CD4-positive, alpha-beta T cell treated with Interleukin-6 for 4 hours (primary cell): ENCODE results near the gene BCAS3.

Source experiments
- DNase-seq: peaks from one replicate; pipeline ENCODE4 v3.0.0-alpha.2; 2020; ENCODE audit warnings: mixed read lengths

Gene BCAS3

DNA sequence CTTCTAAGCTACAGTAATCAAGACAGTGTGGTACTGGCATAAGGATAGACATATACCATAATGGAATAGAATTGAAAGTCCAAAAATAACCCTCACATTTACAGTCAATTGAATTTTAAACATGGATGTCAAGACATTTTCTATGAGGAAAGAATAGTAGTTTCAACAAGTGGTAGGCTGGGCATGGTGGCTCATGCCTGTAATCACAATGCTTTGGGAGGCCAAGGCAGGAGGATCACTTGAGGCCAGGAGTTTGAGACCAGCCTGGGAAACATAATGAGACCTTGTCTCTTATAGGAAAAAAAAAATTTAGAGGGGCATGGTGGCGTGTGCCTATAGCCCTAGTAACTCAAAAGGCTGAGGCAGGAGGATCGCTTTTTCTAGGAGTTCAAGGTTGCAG is 599.2 kb downstream of the BCAS3 start:
- no peak for DNase-seq

DNA sequence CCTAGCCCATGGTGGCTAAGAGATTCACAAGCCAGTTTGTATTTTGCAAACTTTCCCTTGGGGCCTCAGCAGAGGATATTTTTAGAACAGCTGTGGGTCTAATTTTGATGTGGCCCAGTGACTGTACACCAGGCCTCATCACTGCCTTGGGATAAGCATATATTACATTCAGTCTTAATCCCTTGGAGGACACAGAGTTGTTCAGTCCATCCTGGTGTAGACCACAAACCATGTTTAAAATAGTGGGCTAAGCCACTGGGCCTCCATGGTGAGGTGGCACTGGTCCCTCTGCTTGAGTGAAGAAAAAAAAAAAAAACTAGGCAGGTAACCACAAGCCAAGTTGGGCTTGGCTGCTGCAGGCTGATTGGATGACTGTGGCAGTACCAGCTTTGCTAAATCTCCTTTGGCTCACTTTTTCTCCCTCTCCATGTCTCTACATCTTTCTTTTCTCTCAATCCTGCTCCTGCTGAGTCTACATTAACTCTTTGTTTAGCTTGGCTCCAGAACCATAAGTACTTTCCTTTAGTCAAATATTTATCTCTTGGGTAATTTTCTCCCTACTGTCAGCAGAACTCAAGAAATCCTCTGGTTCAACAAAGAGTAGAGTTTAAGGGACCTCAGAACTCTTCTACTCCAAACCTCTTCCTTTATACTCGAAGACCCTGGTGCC is 602.0 kb downstream of the BCAS3 start:
- DNase-seq: no peak

DNA sequence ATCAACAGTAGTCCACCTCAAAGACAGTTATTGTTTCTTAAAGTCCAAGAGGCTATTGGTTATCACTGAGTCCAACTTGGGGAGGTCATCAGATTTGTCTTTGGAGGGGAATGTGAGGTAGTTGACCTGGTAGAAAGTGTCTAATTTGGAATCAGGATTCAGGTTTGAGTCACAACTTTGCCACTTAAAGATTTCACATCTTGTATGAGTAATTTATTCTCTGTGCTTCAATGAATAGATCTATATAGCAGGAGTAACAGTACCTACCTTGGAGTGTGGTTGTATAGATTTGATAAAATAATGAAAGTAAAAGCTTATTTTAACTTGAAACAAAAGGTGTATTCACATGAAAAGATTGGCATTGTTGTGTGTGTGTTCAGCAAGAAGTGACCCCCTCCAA is 602.7 kb downstream of the BCAS3 start:
- DNase-seq: no peak

DNA sequence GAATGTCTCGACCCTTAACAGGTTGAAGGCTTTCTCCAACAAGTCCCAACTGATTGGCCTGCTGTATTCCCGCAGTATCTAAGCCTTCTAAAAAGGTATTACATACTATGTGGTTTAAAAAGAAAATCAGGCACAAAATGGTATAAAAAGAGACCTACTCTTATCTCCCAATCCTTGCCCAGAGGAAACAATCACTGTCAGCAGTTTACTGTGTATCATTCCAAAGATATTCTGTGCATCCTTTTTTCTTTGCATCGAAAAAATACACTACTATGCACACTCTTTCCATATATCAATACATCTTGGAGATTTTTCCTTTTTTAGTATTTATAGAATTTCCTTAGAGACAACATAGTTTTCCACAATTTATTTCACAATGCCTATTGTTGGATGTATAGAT is 603.2 kb downstream of the BCAS3 start:
- no peak for DNase-seq

DNA sequence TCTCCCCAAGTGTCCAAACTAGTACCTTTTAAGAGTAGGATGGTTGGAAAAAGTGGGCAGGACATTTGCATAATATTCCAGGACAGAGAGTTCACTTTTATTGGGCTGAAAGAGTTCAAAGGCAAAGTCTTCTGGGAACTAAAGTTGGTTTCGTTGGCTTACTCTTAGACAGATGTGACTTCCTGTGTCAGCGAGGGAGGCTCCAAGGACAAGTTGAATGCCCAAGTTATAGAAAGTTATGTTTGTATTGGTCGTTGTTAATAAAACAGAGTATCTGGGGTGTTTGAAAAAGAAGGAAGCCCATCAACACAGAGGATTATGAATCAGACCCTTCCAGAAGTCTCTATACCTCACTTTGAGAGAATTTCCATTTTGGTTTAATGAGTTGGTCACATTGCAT is 604.7 kb downstream of the BCAS3 start:
- no peak for DNase-seq

DNA sequence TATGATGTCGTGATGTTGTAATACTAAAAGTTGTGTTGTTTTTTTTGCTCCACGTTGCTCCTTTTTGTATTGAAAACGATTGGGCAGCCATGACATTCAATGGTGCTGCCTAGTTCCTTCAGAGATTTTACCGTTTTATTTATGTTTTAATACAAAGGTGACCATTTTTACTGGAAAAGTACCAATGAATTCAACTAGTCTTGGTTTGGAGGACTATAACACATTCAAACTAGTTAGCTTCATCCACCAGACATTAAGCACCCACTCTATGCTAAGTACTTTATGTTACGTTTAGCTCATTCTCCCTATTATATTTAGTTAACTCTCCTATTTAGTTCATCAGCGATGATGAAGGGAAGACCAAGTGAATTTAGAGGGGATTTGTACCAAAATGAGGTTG is 605.4 kb downstream of the BCAS3 start:
- DNase-seq: no peak

DNA sequence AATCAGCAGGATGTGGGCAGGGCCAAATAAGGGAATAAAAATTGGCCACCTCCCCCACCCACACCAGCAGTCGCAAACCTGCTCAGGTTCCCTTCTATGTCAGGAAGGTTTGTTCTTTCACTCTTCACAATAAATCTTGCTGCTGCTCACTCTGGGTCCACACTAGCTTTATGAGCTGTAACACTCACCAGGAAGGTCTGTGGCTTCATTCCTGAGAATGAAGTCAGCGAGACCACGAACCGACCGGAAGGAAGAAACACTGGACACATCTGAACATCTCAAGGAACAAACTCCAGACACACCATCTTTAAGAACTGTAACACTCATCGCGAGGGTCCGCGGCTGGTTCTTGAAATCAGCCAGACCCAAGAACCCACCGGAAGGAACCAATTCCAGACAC is 606.5 kb downstream of the BCAS3 start:
- DNase-seq: no peak

DNA sequence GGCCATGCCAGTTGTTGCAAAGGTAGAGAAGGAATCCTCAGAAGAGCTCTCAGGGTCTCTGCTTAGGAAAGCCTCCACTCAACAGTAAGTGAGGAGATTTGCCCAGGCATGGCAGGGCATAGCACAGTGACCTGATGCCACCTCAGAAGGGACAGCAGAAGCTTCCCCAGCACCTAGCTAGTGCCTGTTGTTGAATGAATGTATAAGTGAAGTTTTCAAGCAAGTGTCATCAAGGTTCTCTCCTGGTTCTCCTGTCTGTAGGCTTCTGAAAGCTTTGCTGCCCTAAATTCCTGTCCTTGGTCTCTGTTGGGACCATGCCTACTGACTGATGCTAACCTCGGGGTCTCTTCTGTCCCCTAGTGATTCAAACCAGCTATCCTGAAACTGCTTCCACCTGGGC is 607.1 kb downstream of the BCAS3 start:
- no peak for DNase-seq

DNA sequence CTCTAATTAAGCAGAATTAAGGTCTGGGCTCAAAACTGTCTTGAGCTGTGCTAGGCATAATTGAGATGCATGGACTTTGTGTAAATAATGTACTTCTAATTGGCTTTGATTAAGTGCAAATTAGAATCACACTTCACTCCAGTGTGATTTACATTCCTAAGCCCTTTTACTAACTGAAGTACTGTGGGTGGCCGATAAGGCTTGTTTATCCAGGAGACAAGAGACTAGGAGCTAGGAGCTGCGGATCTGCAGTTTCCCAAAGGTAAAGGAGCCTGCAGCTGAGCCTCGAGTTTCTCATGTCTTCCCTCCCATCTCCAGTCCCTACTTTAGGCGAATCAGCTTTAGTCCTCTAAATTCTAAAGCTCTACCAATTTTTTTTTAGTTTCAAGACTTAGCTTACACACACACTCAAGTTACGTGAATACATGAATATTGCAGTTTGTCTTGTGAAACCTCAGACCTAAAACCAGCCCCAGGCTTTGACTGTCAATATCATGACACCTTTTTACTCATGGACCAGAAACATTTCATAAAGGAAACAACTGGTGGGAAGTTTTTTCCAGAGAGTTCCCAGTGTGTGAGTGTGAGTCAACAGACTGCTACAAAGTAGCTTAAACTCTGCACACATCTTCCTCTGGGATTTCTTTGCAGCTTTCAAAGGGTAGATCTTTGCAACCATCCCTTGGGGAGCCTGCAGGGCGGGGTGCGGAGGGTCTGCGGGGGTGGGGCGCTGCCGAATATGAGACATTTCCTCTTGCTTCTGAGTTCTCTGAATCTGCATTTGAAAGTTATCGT is 608.1 kb downstream of the BCAS3 start:
- DNase-seq: no peak

DNA sequence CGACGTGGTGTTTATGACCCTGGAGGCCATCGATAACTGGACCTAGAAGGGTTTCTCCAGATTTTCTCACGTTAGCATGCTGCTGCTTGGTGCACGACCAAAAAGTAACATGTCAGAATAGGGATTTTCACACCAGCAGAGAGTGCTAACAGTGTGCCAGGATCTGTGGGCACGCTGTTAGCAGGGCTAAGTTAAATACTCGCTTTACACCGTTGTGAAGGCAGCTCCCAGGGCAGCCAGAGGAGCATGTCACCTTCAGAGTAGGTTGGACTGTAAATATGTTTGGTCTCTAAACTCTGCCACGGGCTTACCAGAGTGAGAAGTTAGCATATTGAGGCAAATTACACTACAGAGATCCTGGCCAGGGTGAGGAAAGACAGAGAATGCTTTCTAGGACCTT is 608.8 kb downstream of the BCAS3 start:
- no peak for DNase-seq

DNA sequence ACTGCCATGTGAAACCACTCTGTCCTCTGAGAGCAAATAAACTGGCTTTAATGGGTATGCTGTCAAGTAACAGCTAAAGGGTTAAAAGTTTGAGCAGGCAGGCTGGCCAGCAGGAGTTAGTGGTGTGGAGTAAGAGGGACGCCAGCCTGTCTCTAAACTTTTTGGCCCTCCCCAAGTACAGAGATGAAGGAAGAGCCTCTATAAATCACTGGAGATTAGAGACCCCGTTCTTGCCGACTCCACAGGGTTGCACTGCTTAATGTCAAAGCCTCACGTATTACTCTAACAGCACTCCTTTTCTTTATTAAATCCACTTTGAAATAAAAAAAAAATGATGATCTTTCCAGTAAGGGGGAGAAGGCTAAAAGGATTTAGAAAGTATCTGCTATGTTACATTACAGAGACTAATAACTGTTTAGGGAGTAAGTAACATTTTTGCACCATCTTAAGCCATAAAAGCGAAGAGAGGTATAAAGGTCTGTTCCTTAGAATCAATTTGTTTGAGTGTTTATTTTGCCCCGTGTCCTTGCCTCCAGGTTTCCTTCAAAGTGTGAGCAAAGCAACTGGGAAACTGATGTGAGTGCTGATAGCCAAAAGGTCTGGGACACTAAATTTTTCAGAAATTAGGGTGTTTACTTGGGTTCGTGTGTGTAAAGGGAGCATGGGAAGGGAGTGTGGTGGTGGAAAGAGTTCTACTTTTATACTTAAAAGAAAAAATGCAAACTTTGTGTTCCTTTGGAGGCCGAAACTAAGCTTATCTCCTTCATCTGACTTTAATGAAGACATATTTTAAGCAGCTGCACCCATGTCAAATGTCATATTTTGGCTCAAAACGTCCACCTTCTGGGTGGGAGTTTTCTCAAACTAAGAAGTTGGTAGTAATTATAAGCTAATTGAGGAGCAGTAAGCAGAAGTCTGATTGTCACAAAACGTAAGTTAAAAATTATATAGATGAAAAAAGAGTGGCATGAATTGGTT is 612.0 kb downstream of the BCAS3 start:
- DNase-seq: no peak

DNA sequence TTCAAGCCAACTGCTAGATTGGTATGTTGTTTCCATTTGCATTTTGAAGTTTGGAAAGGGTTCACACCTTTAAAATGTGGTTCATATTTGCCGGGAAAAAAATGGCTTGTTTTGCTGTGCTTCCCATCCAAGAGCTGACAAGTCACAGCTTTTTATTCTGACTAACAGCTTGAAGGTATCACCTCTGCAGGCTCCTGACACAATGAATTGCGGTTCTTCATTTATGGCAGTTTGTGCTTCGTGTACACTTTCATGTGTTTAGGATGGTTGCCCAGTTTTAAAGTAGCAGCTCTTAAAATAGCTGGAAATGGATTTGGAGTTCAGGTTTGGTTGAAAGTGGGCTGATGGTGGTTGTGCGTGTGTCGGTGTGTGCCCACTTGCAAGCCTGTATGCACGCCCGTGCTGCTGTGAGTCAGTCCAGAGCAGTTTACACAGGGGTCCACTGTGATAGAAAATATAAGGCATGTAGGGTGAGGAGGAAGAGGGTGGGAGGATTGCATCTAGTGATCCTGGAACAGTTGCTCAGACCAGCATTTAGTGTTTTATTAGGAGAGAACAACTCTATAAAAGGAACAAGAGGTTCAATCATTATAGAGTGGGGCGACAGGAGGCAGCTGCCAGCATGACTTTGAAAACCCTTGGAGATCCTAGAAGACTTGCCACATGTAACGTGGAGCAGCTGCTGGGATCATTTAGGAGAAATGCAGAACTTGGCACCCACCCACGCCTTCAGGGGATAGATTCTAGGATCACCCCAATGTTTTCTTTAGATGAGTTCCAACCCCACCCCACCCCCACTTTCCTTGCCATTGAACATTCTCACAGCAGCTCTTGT is 614.0 kb downstream of the BCAS3 start:
- DNase-seq: no peak

DNA sequence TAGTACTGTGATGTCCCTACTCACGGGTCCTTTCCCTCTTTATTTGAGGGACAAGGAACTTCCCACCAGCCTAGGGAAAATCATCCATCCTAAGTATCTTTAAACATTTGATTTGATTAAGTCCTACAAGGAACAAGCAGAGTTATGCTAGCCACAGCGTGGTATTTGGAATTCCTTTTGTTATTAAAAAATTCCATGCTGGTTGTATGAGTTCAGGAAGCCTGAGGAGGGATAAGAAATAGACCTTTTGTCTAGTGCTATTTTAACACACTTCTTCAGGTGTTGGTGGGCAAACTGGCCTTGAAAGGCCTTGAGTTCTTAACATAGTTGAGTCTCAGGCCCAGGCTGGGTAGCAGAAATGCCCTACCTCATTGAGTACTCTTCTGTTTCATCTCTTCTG is 616.6 kb downstream of the BCAS3 start:
- no peak for DNase-seq

DNA sequence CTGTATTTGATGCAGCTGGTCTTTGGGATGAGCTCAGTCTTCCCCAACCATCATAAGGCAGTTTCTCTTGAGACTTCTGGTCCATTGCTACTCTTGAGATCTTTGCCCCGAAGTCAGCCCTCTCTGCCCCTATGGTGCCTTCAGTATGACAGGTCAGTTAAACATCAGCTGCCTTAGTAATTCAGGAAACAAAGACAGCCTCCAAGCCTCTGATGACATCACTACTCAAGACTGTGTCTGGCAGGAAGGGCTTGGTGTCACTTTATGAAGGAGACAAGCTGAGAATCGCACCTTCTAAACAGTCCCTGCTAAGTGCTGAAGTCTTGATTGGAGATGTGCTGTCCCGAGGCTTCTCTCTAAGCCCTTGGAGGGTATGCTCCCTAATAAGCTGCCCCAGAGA is 617.1 kb downstream of the BCAS3 start:
- no peak for DNase-seq

DNA sequence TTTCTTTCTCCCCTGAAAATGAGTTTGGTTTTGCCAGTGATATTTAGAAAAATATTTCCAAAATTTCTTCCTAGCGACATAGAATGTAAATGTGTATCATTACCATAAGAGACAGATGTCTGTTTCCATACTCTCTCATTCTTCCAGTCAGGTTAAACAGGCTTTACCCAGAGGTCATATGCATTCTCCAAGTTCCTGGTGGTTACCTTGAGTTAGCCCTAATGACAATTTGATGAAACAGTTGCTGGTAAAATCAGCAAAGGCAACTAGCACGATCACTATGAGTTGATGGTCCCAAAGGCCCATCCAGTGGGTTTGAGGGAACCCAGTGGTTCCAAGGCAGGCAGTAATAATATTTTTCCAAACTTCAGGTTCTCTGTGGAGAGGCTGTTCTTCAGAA is 618.4 kb downstream of the BCAS3 start:
- no peak for DNase-seq

DNA sequence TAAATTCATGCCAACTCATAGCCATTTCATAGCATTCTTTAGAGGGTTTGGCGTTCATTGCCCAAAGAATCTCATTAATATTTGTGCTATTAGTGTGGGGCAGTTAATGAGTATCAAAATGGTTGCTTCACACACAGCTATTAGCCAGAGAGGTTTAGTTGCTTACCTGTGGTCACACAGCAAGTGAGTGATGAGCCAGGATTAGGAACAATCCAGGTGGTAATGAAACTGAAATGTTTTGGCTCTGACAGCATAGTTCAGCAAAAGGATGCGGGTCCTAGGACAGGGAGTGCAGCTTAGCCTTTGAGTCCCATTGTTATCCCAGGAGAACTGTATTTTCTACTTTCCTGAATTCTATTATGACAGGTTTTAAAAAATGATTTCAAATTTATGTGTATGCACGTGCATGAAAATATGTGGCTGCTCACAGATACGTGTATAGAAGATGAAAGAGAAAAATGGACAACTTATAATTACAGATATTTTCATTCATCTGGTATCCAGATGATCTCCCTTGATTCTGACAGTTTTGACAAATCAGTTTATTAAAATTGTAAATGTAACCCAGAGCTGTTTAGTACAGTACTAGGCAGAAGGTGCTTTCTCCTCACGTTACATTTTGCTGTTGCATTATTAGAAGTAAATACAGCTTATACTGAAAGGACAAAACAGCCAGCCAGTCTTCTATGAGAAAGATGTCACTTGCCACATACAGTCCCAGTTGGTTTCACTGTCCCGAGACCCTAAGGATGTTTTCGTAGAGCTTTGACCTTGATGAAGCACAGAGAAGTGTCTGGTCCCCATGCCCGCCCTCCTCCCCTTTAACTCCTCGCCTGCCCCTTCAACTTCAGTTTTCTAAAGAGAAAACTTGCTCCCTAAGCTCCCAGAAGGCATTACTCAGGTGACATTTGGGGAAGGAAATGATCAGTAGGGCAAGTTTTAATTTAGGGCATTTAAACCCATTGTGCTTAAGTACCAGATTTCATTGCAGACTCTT is 622.2 kb downstream of the BCAS3 start:
- DNase-seq: no peak

DNA sequence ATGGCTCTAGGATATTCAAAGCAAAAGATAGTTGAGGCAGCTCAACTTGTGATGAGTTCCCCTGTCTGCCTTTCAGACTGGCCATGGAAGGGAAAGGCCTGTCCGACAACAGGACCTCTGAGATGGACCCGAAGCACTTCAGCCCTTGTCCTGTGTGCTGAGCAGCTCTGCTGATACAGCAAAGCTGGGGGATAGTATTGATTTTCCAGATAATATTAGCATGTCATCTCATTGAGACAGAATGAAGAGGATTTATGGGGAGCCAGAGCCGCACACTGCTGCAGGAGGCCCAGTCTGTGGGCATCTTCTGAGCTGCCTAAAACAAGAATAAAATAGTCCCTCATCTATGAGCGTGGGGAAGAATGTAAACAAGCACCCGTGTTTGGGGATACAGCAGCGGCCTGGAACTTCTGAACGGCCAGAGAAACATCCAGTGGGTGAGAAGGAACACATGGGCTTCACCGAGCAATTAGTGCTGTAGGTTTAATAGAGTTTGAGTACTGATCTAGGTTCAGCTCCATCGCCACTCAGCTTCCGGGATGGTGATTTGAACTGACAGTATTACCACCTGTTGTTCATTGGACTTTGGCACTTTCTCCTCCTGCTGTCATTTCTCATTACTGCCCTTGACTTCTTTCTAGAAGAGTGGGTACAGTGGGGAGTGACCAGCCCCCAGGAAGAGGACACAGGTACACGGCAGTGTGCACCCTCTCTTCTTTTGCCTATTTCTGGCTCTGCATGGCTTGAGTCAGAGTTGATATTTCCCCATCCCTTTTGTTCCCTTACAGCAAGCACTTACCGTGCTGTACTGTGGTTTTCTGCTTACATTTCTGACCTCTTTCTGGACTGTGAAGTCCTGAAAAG is 625.5 kb downstream of the BCAS3 start:
- no peak for DNase-seq

DNA sequence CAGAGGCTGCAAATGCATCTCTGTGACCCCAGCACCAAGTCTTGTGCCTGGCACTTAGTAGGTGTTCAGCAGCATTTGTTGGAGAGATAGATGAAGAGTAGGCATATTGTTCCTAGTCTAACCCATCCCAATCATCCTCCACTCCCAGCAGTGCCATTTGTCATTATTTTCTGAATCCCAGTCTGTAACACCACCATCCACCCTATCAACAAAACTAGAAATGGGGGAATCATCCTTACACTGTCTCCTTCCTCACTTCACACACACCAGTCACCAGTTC is 626.1 kb downstream of the BCAS3 start:
- DNase-seq: no peak

DNA sequence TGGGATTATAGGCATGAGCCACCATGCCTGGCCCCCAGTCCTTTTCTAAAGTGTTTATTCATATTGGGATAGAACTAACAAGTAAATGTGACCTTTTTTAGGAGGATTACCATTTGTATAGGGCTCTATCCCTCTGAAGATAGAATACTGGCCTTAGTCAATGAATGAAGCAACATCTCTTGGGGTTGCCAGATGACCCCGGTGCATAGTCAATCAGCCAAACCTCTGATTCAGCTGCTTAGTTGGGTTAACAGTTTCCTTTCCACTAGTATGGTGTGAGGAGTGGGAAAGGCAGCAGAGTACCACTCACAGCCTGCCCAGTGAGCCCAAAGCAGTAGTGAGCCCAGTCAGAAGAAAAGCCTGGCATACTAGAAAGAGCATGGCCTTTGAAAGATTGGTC is 627.4 kb downstream of the BCAS3 start:
- no peak for DNase-seq

DNA sequence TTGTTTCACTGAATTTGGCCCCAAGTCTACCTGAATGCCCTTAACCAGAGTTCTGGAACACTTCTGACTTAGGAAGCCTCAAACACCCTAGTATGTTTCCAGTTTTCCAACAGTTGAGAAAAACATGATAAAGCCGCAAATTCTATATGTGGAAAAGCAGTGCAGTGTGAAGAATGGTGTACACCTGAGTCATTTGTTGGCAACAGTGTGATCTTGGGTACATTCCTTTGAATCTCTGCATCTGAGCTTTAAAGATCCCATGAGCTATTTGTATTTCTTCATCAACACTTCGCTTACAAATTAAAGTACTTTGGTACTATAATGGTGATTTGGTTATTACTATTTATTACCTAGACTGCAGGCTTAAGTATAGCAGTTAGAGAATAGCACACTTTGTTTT is 628.4 kb downstream of the BCAS3 start:
- no peak for DNase-seq
